Fibroblast of villous mesenchyme (primary cell): Measurements from ENCODE around the gene NTPCR. TPM values are rescaled to one million over a fixed set of nuclear protein-coding genes. Genes with fewer than 3 reads are reported as not detected.

Experiments used
- DNase-seq: peaks from one replicate; pipeline ENCODE4 v3.0.0-alpha.2; 2010; ENCODE audit warnings: low read depth
- H3K4me3 ChIP-seq: 2 replicates; pipeline ENCODE4 v1.5.1; 2011; ENCODE audit warnings: low read depth, mild to moderate bottlenecking, low read length
- total RNA-seq: library from RNA; depleted of rRNA; stranded (reverse); fragments of >200 nt; gene quantifications from 2 replicates; pipeline ENCODE4 v1.2.3, GENCODE V29; 2012
- TF ChIP-seq, protein P1 (sequence below): IDR thresholded peaks from 2 replicates; pipeline ENCODE4 v1.5.1; 2012; ENCODE audit warnings: low read depth, mild to moderate bottlenecking, low read length; ENCODE audit not compliant: insufficient read depth

The NTPCR gene
- total RNA-seq, 1 donor, result 20.7 TPM

DNA sequence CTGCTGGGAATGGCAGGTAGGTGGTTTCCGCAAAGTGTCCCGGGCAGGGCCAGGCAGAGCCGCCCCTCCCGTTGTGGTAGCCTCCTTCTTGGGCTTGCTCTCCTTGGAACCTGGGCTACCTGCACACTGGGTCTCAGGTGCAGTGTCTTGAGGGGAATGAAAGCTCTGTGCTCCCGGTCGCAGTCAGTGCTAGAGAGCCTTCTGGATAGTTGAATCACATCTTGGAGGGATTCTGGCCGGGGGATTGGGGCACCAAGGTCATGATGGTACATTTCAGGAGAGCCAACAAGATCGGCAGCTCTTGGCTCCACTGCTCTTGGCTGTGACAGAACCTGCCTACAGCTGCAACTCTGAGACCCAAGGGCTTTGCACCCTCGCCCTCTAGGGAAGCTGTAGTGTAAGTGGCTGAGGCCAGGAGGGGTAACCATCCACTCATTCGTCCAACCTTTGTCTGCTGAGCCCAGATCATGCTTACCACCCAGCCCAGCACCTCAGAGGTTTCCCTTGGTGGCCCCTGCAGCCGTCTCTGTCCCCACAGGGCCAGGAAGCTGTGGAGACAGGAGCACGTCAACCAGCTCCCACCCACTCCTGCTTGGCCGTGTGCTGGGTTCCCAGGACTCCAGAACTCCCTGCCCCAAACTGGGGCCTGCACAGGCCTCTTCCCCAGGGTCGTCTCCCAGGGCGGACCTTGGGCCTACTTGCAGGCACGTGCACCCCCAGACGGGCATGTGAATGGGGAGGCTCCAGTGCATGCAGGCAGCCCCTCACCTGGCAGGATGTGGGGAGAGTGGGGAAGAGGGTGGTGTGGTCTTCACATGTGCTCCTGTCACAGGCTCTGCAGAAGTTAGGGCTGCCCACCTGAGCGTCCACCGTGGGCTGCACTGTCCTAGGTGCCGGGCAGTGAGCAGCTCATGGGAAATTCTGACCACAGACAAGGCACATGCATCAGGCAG, 40.0 kb downstream of the NTPCR start:
- no peak for DNase-seq
- no peak overlapping the region for H3K4me3 ChIP-seq
- TF ChIP-seq, protein P1, sequence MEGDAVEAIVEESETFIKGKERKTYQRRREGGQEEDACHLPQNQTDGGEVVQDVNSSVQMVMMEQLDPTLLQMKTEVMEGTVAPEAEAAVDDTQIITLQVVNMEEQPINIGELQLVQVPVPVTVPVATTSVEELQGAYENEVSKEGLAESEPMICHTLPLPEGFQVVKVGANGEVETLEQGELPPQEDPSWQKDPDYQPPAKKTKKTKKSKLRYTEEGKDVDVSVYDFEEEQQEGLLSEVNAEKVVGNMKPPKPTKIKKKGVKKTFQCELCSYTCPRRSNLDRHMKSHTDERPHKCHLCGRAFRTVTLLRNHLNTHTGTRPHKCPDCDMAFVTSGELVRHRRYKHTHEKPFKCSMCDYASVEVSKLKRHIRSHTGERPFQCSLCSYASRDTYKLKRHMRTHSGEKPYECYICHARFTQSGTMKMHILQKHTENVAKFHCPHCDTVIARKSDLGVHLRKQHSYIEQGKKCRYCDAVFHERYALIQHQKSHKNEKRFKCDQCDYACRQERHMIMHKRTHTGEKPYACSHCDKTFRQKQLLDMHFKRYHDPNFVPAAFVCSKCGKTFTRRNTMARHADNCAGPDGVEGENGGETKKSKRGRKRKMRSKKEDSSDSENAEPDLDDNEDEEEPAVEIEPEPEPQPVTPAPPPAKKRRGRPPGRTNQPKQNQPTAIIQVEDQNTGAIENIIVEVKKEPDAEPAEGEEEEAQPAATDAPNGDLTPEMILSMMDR, result no peak

GRCh38 chr1:232991238-232991637, 40.8 kb downstream of the NTPCR start:
- TF ChIP-seq, protein P1, result no peak

DNA sequence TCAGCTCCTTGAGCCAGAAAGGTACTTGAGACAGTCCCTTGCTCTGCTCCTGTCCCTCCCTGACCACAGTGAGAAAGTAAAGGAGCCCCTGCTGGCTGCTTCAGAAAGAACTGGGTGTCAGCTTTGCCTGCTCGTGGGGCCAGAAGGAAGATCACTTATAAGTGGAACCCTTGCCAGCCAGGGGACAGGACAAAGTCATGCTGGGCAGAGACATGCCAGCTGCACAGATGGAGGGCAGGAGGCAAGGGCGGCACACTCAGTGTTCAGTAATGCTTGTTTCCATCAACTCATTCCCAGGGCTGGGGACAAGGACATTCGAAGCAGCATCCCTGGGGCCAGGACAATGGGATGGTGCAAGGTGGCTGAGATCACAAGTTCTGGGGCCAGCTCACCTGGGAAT, 41.8 kb downstream of the NTPCR start:
- TF ChIP-seq, protein P1, result no peak
- H3K4me3 ChIP-seq, result no peak overlapping the region
- DNase-seq, result no peak

More at GRCh38 chr1:232991238-232991637, 40.8 kb downstream of the NTPCR start:
- H3K4me3 ChIP-seq, result no peak overlapping the region
- no peak for DNase-seq

DNA sequence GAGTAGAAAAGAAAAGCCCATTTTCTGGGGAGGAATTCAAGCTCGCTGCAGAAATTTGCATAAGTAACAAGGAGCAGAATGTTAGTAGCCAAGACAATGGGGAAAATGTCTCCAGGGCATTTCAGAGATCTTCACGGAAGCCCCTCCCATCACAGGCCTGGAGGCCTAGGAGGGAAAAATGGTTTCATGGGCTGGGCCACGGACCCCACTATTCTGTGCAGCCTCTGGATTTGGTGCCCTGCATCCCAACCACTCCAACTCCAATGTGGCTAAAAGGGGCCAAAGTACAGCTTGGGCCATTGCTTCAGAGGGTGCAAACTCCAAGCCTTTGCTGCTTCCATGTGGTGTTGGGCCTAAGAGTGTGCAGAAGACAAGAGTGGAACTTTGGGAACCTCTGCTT, 43.1 kb downstream of the NTPCR start:
- no peak for DNase-seq
- TF ChIP-seq, protein P1, result no peak
- H3K4me3 ChIP-seq, result no peak overlapping the region

DNA sequence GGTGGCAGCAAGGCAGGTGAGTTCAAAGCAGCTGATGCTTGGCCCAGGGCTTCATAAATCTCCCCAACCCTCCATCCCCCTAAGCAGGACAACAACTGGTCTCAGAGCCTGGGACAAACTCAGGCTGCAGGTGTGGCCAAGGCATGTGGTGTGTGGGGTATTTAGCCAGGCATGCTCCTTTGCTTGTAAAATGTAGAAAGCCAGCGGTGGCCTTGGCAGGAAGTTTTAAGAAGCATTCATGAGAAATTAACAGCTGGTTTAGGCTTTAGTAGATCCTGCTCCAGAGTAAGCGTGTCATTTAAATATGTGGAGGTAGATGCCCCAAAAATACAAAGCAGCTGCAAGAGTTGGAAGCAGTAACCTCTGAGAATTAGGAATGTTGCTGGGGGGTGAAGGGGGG, 44.8 kb downstream of the NTPCR start:
- no peak for DNase-seq
- TF ChIP-seq, protein P1, result no peak
- no peak overlapping the region for H3K4me3 ChIP-seq

- DNase-seq, result no peak
- H3K4me3 ChIP-seq, result no peak overlapping the region
- TF ChIP-seq, protein P1, result no peak
Observed at GRCh38 chr1:232996143-232996542, 45.7 kb downstream of the NTPCR start.
